K562 (cell line): Measurements from ENCODE around the gene ZNF319. TPM values are rescaled to one million over a fixed set of nuclear protein-coding genes. Genes with fewer than 3 reads are reported as not detected.

Experiments
- ATAC-seq: fragments of 200-7000 bp; cut with Tn5 transposase; 3 replicates; pipeline ENCODE4 v1.9.1; 2020; ENCODE audit warnings: moderate library complexity
- BruUV-seq: library from RNA; stranded (reverse); fragments of 400-500 nt; replicated peaks from 2 replicates; lab custom pipeline; 2021; lab: Mats Ljungman, UMichigan
- CTCF ChIA-PET: fragments of 300-600 bp; formaldehyde crosslinking; extraction: SDS; loops from one replicate; lab custom pipeline; 2021; ENCODE audit warnings: low intra/inter-chr PET ratio; lab: Yijun Ruan, JAX
- POLR2A ChIA-PET: fragments of 300-600, 350-650 bp; sonication (Branson Sonifier 250); formaldehyde crosslinking; extraction: SDS; loops from one replicate; lab custom pipeline; 2021; ENCODE audit warnings: antibody characterized with exemption, inconsistent platforms; lab: Yijun Ruan, JAX
- DNase-seq, 4 experiments: peaks; one replicate each; pipeline versions ENCODE4 v3.0.0 to v3.0.0-alpha.2; 2011 to 2018; ENCODE audit warnings: low spot score in 3 of 4, mixed read lengths in 3 of 4; ENCODE audit errors: extremely low read depth in 1 of 4
- FAIRE-seq: peaks from 2 replicates; lab custom pipeline; 2011; peaks lifted over from hg19 to GRCh38; lab: Jason Lieb, UNC
- H2AFZ ChIP-seq: 2 replicates; pipeline ENCODE4 v1.6.0; 2011; ENCODE audit warnings: low read depth, low read length, control low read depth, inconsistent platforms
- H3K27ac ChIP-seq: fragments of 200-600 bp; 3 replicates; pipeline ENCODE4 v1.8.0; 2011; ENCODE audit warnings: low read depth, mild to moderate bottlenecking, control low read depth, inconsistent platforms, low read length, moderate library complexity, mixed read lengths; ENCODE audit errors: extremely low read depth
- H3K27me3 ChIP-seq, 2 experiments: fragments of 300-600 bp in 1 of 2; 2 replicates in 1 of 2; 3 replicates in 1 of 2; pipeline versions ENCODE4 v1.6.0 to v1.8.0; 2011; ENCODE audit warnings: inconsistent platforms in 2 of 2, low read length in 2 of 2, mild to moderate bottlenecking in 1 of 2, mixed read lengths in 1 of 2, moderate library complexity in 1 of 2; ENCODE audit not compliant: control insufficient read depth in 2 of 2, insufficient read depth in 2 of 2
- H3K36me3 ChIP-seq: fragments of 300-600 bp; 3 replicates; pipeline ENCODE4 v1.8.0; 2011; ENCODE audit warnings: mild to moderate bottlenecking, low read length, inconsistent platforms; ENCODE audit not compliant: control insufficient read depth, insufficient read depth
- H3K4me1 ChIP-seq, 2 experiments: fragments of 200-600 bp in 1 of 2; replicated peaks in 1 of 2; 2 replicates in 1 of 2; 3 replicates in 1 of 2; pipeline versions ENCODE4 v1.5.1 to v1.8.0; 2011; ENCODE audit warnings: inconsistent platforms in 2 of 2, low read length in 2 of 2, mild to moderate bottlenecking in 1 of 2, mixed read lengths in 1 of 2, moderate library complexity in 1 of 2; ENCODE audit not compliant: control insufficient read depth in 2 of 2, insufficient read depth in 2 of 2
- H3K4me2 ChIP-seq: 2 replicates; pipeline ENCODE4 v1.6.1; 2011; ENCODE audit warnings: low read length, control low read depth, inconsistent platforms, mixed read lengths; ENCODE audit not compliant: insufficient read depth
- H3K4me3 ChIP-seq: fragments of 200-600 bp; sonication (generic), shearing (Covaris generic); 2 replicates; pipeline ENCODE4 v1.5.1; 2016; ENCODE audit warnings: control low read depth, inconsistent platforms
- H3K79me2 ChIP-seq: fragments of 200-600 bp; 3 replicates; pipeline ENCODE4 v1.8.0; 2011; ENCODE audit warnings: low read length, inconsistent platforms; ENCODE audit not compliant: control insufficient read depth, insufficient read depth
- H3K9ac ChIP-seq, 2 experiments: 2 replicates each; pipeline versions ENCODE4 v1.6.0 to v1.6.1; 2011; ENCODE audit warnings: low read depth in 2 of 2, low read length in 2 of 2, control low read depth in 1 of 2, inconsistent platforms in 1 of 2, mild to moderate bottlenecking in 1 of 2, mixed read lengths in 1 of 2; ENCODE audit not compliant: insufficient read depth in 1 of 2
- H3K9me1 ChIP-seq: one replicate; pipeline ENCODE4 v1.6.0; 2011; ENCODE audit warnings: inconsistent platforms, mild to moderate bottlenecking, low read length, moderate library complexity; ENCODE audit not compliant: control insufficient read depth, insufficient read depth
- H3K9me3 ChIP-seq: replicated peaks from 2 replicates; pipeline ENCODE4 v1.5.1; 2011; ENCODE audit warnings: low read depth, low read length, inconsistent platforms; ENCODE audit not compliant: control insufficient read depth, insufficient read depth
- H4K20me1 ChIP-seq: replicated peaks from 2 replicates; pipeline ENCODE4 v1.6.1; 2011; ENCODE audit warnings: low read length, inconsistent platforms, mixed read lengths; ENCODE audit not compliant: control insufficient read depth, insufficient read depth
- CBX2 ChIP-seq: fragments of 200-600 bp; sonication (generic); IDR thresholded peaks from one replicate; pipeline ENCODE4 v1.6.1; 2012; ENCODE audit warnings: mild to moderate bottlenecking, low read length, inconsistent platforms; ENCODE audit not compliant: insufficient read depth, poor library complexity, severe bottlenecking
- DEAF1 ChIP-seq: fragments of 450-650 bp; formaldehyde crosslinking; IDR thresholded peaks from 2 replicates; pipeline ENCODE4 v1.4.0; 2020; ENCODE audit warnings: mild to moderate bottlenecking, moderate library complexity
- DPF2 ChIP-seq: fragments of 450-650 bp; IDR thresholded peaks from 2 replicates; pipeline ENCODE4 v1.6.1; 2016
- IRF9 ChIP-seq: fragments of 450-650 bp; IDR thresholded peaks from 2 replicates; pipeline ENCODE4 v1.6.1; 2016; ENCODE audit warnings: missing biosample characterization, missing genetic modification characterization
- JUND ChIP-seq, 2 experiments: IDR thresholded peaks; 2 replicates in 1 of 2; 3 replicates in 1 of 2; pipeline ENCODE4 v1.6.1; 2011; ENCODE audit warnings: borderline replicate concordance in 2 of 2, low read depth in 2 of 2, low read length in 2 of 2, improper control_type of control experiment in 1 of 2, missing biosample characterization in 1 of 2, missing genetic modification characterization in 1 of 2, missing genetic modification reagents in 1 of 2
- MCM2 ChIP-seq: fragments of 450-650 bp; IDR thresholded peaks from 2 replicates; pipeline ENCODE4 v1.6.1; 2017; ENCODE audit warnings: low read depth, mild to moderate bottlenecking
- MCM3 ChIP-seq: fragments of 450-650 bp; IDR thresholded peaks from 2 replicates; pipeline ENCODE4 v1.6.1; 2016
- NFIC ChIP-seq: fragments of 450-650 bp; IDR thresholded peaks from 2 replicates; pipeline ENCODE4 v1.6.1; 2017; ENCODE audit warnings: mild to moderate bottlenecking, inconsistent platforms
- RBM25 ChIP-seq: fragments of 200-400 bp; formaldehyde crosslinking; IDR thresholded peaks from 2 replicates; pipeline ENCODE4 v1.6.1; 2018; ENCODE audit warnings: low read length, low read depth, moderate library complexity; ENCODE audit not compliant: severe bottlenecking
- ZEB2 ChIP-seq: fragments of 450-650 bp; IDR thresholded peaks from 2 replicates; pipeline ENCODE4 v1.6.1; 2016
- ZNF311 ChIP-seq: fragments of 250-450 bp; sonication (Bioruptor Pico); IDR thresholded peaks from 2 replicates; pipeline ENCODE4 v1.4.0; 2020; ENCODE audit warnings: mild to moderate bottlenecking, moderate library complexity
- WGBS: fragments of 100-300 bp; shearing (Covaris generic); methylation state at CpG from one replicate; pipeline ENCODE4 v1.1.6; 2016; ENCODE audit warnings: low coverage, mixed read lengths; ENCODE audit not compliant: insufficient coverage; ENCODE audit errors: missing lambda C conversion rate; 5-methylcytosine and 5-hydroxymethylcytosine counted together
- in situ Hi-C: fragments of 300-500 bp; cut with MboI; formaldehyde crosslinking; loops from 4 replicates; pipeline ENCODE4 v1.15.0; 2018; ENCODE audit warnings: inconsistent platforms, mixed read lengths
- intact Hi-C: fragments of 100-400 bp; cut with micrococcal nuclease; formaldehyde crosslinking; loops from 2 replicates; pipeline ENCODE4 v1.14.2; 2022
- polyA plus RNA-seq, 8 experiments: library from polyadenylated mRNA; depleted of rRNA in 4 of 8; stranded (reverse) in 5 of 8; unstranded in 3 of 8; fragments of >200 nt; fragmentation: Nextera tagmentation in 2 of 8; fragmentation: Illumina TruSeq in 1 of 8; extraction: Ambion mirVana in 2 of 8; extraction: Trizol in 1 of 8; gene quantifications; 2 replicates each; pipeline versions ENCODE4 v1.2.1 to v1.2.3, GENCODE V29; 2011 to 2014; ENCODE audit warnings: inconsistent platforms in 1 of 8, missing spikeins in 1 of 8
- total RNA-seq, 7 experiments: library from RNA; depleted of rRNA in 6 of 7; stranded (reverse); fragments of >200 nt in 6 of 7; fragmentation: Illumina TruSeq in 2 of 7; extraction: Trizol in 2 of 7; gene quantifications; 2 replicates each; pipeline versions ENCODE4 v1.2.1 to v1.2.3, GENCODE V29; 2011 to 2021; ENCODE audit warnings: low replicate concordance in 1 of 7

ZNF319 gene
- total and polyA plus RNA-seq, 9 of the 15 experiments (the other 6 are each of a cell fraction or from before 2014, with no cell fraction given): 0.20 to 5.7 (median 1.4) TPM

- TF ChIP-seq NFIC: peak; percentile 38; the same call in 1 of the 2 replicates
- no peak for TF ChIP-seq ZNF311
- in situ Hi-C loops: no loop called here
These were observed 44.0 kb upstream of the ZNF319 start for GRCh38 chr16:58044266-58045019.

GRCh38 chr16:58043571-58044155 is 43.2 kb upstream of the ZNF319 start:
- Histone ChIP-seq H3K4me1 (peaks cover 0 to 37% of the 10 kb centered on the region in 2 experiments; a peak in 3 of 5 replicates), H3K4me2 (no peak overlapping the region), H3K9me3 (no peaks in the 10 kb centered on the region), H3K79me2 (no peaks in the 10 kb centered on the region), H3K36me3 (peaks cover 37% of the 10 kb centered on the region; the same call in 2 of the 3 replicates), H2AFZ (no peak overlapping the region), H3K9ac (no peak overlapping the region; a peak in 1 of 4 replicates), H3K4me3 (no peak overlapping the region), H3K27me3 (no peaks in the 10 kb centered on the region), H3K27ac (no peak overlapping the region), H4K20me1 (no peaks in the 10 kb centered on the region), H3K9me1 (no peaks in the 10 kb centered on the region)
- in situ Hi-C loops (no loop called here), intact Hi-C loops (no loop called here)
- DNase-seq (no peak), FAIRE-seq (no peak), ATAC-seq (no peak)
- 87% methylated on average over 7 of the region's 7 CpGs for WGBS
- ChIA-PET CTCF (no interaction called here), POLR2A (interaction anchor here (1.1 kb wide), 1 partner anchor 9 kb away, joined by 4 read pairs; no protein-coding TSS in a partner anchor)
- TF ChIP-seq DEAF1: no peak
- no peak for TF ChIP-seq IRF9 (tag)
- TF ChIP-seq ZEB2: no peak
- TF ChIP-seq MCM3: no peak
- no peak for TF ChIP-seq JUND (IDR thresholded peaks at IDR 0.05; ENCODE audit: borderline replicate concordance, low read depth, low read length)
- TF ChIP-seq JUND (tag; IDR thresholded peaks at IDR 0.05; ENCODE audit: borderline replicate concordance, low read depth, low read length): no peak
- TF ChIP-seq RBM25: no peak
- TF ChIP-seq CBX2: no peak
- TF ChIP-seq MCM2: no peak
- TF ChIP-seq DPF2: no peak
- no TSS peak for BruUV-seq

More at GRCh38 chr16:58044266-58045019, 44.0 kb upstream of the ZNF319 start:
- DNase-seq: no peak
- H3K4me2 ChIP-seq: no peak overlapping the region
- peaks cover 0 to 39% of the 10 kb centered on the region in 2 experiments; a peak in 3 of 5 replicates for H3K4me1 ChIP-seq
- no peak overlapping the region for H3K4me3 ChIP-seq
- no peaks in the 10 kb centered on the region for H3K9me3 ChIP-seq
- no peaks in the 10 kb centered on the region for H3K27me3 ChIP-seq
- no peaks in the 10 kb centered on the region for H3K79me2 ChIP-seq
- no peak for FAIRE-seq
- ChIA-PET POLR2A (interaction anchor here (0.6 to 1.1 kb wide), 2 partner anchors 9 to 123 kb away, joined by 4 read pairs; no protein-coding TSS in a partner anchor), CTCF (no interaction called here)
- intact Hi-C loops: no loop called here
- no peaks in the 10 kb centered on the region for H3K9me1 ChIP-seq
- H4K20me1 ChIP-seq: no peaks in the 10 kb centered on the region
- ATAC-seq: no peak
- H3K9ac ChIP-seq: no peak overlapping the region
- no peak overlapping the region for H2AFZ ChIP-seq
- no peak overlapping the region for H3K27ac ChIP-seq
- WGBS: 88% methylated on average over 9 of the region's 9 CpGs
- peaks cover 32% of the 10 kb centered on the region; the same call in 1 of the 3 replicates for H3K36me3 ChIP-seq
- BruUV-seq: no TSS peak
